Sigmoid colon (tissue), 7 donors: ENCODE measurements around the gene SIRT5. TPM values are rescaled to one million over a fixed set of nuclear protein-coding genes. Genes with fewer than 3 reads are reported as not detected.

Source experiments
- DNase-seq: peaks from one replicate; pipeline ENCODE4 v3.0.0-alpha.2; 2019
- H3K27ac ChIP-seq, 4 donors: fragments of 200-600 bp; sonication (generic); one replicate each; pipeline ENCODE4 v1.5.1; 2016 to 2019; ENCODE audit warnings: mild to moderate bottlenecking in 1 of 4
- H3K27me3 ChIP-seq, 3 donors: fragments of 200-600 bp; sonication (generic); one replicate each; pipeline ENCODE4 v1.5.1; 2019; ENCODE audit warnings: mild to moderate bottlenecking in 1 of 3
- H3K36me3 ChIP-seq, 4 donors: fragments of 200-600 bp; sonication (generic); one replicate each; pipeline ENCODE4 v1.5.1; 2016 to 2019
- H3K4me1 ChIP-seq, 4 donors: fragments of 200-600 bp; sonication (generic); one replicate each; pipeline ENCODE4 v1.5.1; 2017 to 2019
- H3K4me3 ChIP-seq, 4 donors: fragments of 200-600 bp; sonication (generic); one replicate each; pipeline ENCODE4 v1.5.1; 2017 to 2019; ENCODE audit warnings: mild to moderate bottlenecking in 2 of 4, moderate library complexity in 1 of 4
- H3K9me3 ChIP-seq, 4 donors: fragments of 200-600 bp in 3 of 4; sonication (generic) in 3 of 4; one replicate each; pipeline versions ENCODE4 v1.5.1 to v1.6.1; 2013 to 2019
- EP300 ChIP-seq, 4 donors: sonication (generic); formaldehyde crosslinking; IDR thresholded peaks; one replicate each; pipeline ENCODE4 v1.6.1; 2017; ENCODE audit warnings: antibody characterized with exemption in 4 of 4
- POLR2A ChIP-seq, 2 donors: fragments of 450-650 bp; IDR thresholded peaks; one replicate each; pipeline ENCODE4 v1.6.1; 2016; ENCODE audit warnings: antibody characterized with exemption in 2 of 2, mild to moderate bottlenecking in 2 of 2, moderate library complexity in 2 of 2
- POLR2AphosphoS5 ChIP-seq, 4 donors: sonication (generic); formaldehyde crosslinking; IDR thresholded peaks; one replicate each; pipeline ENCODE4 v1.6.1; 2017; ENCODE audit warnings: antibody characterized with exemption in 4 of 4
- WGBS, 2 donors: extraction: QIAGEN DNeasy Blood & Tissue Kit; methylation state at CpG; one replicate each; pipeline ENCODE4 v1.1.7; 2013; 5-methylcytosine and 5-hydroxymethylcytosine counted together
- intact Hi-C: fragments of 100-400 bp; cut with DNase I; formaldehyde crosslinking; loops from one replicate; pipeline ENCODE4 v1.15.1; 2023
- polyA plus RNA-seq, 3 donors: library from polyadenylated mRNA; stranded (reverse); fragments of 200-250 nt; gene quantifications; one replicate each; pipeline ENCODE4 v1.2.3, GENCODE V29; 2013
- total RNA-seq, 4 donors: library from RNA; depleted of rRNA; stranded (reverse); fragments of >200 nt; gene quantifications; one replicate each; pipeline ENCODE4 v1.1.0, GENCODE V29; 2016
- TF ChIP-seq, protein P1 (sequence below), 4 experiments: fragments of 450-650 bp in 3 of 4; fragments of 200-600 bp in 1 of 4; IDR thresholded peaks; one replicate each; pipeline ENCODE4 v1.5.1; 2016 to 2019; ENCODE audit warnings: antibody characterized with exemption in 4 of 4, mild to moderate bottlenecking in 3 of 4, moderate library complexity in 2 of 4
- donor health status: healthy with polysubstance abuse.
- donor health status: Bipolar disorder and iron deficiency.
- donor health status: healthy.

Gene SIRT5
- total and polyA plus RNA-seq, 7 donors = 5.8 to 13.3 (median 8.4) TPM

DNA sequence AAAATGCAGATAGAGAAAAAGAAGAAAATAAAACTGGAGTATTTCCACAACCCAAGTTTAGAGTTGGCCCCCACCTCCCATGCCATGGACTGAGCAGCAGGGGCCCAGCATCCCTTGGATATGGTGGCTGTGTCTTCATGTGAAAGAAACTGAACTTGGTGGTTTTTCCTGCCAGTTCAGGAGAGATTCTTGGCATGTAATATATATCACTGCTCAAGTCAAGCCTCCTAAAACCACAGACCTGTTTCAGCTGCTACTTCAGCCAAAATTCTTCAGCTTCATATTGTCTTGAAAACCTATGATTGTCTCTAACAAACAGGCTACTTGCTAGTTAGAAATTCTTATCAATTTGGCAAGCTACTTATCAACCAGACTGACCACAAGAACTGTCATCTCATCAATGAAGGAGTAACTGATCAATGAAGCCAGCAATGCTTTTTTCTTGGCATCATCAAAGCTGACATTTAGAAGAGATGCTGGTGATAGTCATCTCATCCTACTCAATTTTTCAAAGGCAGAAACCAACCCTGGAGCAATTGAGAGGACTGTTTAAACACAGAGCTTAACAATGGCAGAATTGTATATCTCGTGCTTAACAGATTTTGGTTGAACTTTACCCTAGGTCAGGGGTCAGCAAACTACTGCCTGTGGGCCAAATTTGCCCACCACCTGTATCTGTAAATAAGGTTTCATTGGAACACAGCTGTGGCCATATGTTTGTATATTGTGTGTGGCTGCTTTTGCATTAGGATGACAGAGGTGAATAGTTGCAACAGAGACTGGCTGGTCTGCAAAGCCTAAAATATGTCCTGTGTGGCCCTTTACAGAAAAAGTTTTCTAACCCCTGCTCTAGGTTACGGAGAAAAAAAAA is 30.4 kb downstream of the SIRT5 start:
- no peak overlapping the region for H3K27ac ChIP-seq
- intact Hi-C loops = no loop called here
- 60 to 79% methylated on average over 2 of the region's 2 CpGs for WGBS, 2 donors
- no peaks in the 10 kb centered on the region for H3K27me3 ChIP-seq
- no peak for DNase-seq
- no peaks in the 10 kb centered on the region for H3K9me3 ChIP-seq
- TF ChIP-seq POLR2A (IDR thresholded peaks at IDR 0.05) = no peak
- no peak for TF ChIP-seq POLR2AphosphoS5 (IDR thresholded peaks at IDR 0.05)
- TF ChIP-seq EP300 (IDR thresholded peaks at IDR 0.05) = no peak
- TF ChIP-seq, protein P1, sequence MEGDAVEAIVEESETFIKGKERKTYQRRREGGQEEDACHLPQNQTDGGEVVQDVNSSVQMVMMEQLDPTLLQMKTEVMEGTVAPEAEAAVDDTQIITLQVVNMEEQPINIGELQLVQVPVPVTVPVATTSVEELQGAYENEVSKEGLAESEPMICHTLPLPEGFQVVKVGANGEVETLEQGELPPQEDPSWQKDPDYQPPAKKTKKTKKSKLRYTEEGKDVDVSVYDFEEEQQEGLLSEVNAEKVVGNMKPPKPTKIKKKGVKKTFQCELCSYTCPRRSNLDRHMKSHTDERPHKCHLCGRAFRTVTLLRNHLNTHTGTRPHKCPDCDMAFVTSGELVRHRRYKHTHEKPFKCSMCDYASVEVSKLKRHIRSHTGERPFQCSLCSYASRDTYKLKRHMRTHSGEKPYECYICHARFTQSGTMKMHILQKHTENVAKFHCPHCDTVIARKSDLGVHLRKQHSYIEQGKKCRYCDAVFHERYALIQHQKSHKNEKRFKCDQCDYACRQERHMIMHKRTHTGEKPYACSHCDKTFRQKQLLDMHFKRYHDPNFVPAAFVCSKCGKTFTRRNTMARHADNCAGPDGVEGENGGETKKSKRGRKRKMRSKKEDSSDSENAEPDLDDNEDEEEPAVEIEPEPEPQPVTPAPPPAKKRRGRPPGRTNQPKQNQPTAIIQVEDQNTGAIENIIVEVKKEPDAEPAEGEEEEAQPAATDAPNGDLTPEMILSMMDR (IDR thresholded peaks at IDR 0.05) = no peak
- no peak overlapping the region for H3K4me3 ChIP-seq
- peaks cover 0 to 43% (median 7%) of the 10 kb centered on the region in 4 donors for H3K36me3 ChIP-seq
- H3K4me1 ChIP-seq = no peaks in the 10 kb centered on the region

DNA sequence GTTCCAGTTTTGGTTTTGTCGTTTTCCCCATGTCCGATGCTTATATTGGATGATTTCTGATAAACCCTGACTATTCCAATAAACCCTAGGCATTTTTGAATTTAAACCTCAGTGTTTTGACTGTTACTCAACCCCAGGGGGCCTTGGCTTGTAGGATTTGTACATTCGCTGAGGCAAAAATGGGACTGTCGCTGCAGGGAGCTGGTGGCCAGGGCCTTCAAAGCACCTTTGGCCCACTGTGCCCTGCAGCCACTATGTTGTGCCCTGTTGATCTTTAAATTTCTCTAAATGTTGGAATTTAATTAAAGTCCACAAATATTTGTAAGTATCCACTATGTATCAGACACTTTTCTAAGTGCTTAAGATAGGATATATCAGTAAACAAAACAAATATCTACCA is 31.2 kb downstream of the SIRT5 start:
- no peaks in the 10 kb centered on the region for H3K9me3 ChIP-seq
- intact Hi-C loops = no loop called here
- H3K36me3 ChIP-seq = peaks cover 0 to 40% (median 4%) of the 10 kb centered on the region in 4 donors
- H3K27ac ChIP-seq = no peak overlapping the region
- H3K27me3 ChIP-seq = no peaks in the 10 kb centered on the region
- TF ChIP-seq POLR2A (IDR thresholded peaks at IDR 0.05) (no peak), POLR2AphosphoS5 (IDR thresholded peaks at IDR 0.05) (no peak), EP300 (IDR thresholded peaks at IDR 0.05) (no peak)
- TF ChIP-seq, protein P1 (IDR thresholded peaks at IDR 0.05) = no peak
- no peak overlapping the region for H3K4me3 ChIP-seq
- no peaks in the 10 kb centered on the region for H3K4me1 ChIP-seq
- 95 to 98% methylated on average over 4 of the region's 4 CpGs for WGBS, 2 donors
- no peak for DNase-seq

DNA sequence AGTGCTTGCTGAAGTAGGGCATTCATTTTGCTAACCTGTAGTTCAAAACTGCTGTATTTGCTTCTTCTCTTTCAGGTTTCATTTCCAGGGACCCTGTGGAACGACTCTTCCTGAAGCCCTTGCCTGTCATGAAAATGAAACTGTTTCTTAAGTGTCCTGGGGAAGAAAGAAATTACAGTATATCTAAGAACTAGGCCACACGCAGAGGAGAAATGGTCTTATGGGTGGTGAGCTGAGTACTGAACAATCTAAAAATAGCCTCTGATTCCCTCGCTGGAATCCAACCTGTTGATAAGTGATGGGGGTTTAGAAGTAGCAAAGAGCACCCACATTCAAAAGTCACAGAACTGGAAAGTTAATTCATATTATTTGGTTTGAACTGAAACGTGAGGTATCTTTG is 37.3 kb downstream of the SIRT5 start:
- 55 to 70% methylated on average over 4 of the region's 4 CpGs for whole genome bisulfite sequencing, 2 donors
- intact Hi-C loops = no loop called here
- Histone ChIP-seq H3K4me1 (peaks cover 0 to 22% (median 17%) of the 10 kb centered on the region in 4 donors), H3K27me3 (no peaks in the 10 kb centered on the region), H3K36me3 (peaks cover 0 to 9% (median 0%) of the 10 kb centered on the region in 4 donors), H3K27ac (no peak overlapping the region), H3K4me3 (no peak overlapping the region), H3K9me3 (no peaks in the 10 kb centered on the region)
- TF ChIP-seq POLR2A (IDR thresholded peaks at IDR 0.05) (no peak), POLR2AphosphoS5 (IDR thresholded peaks at IDR 0.05) (no peak), EP300 (IDR thresholded peaks at IDR 0.05) (no peak)
- TF ChIP-seq, protein P1 (IDR thresholded peaks at IDR 0.05) = no peak
- DNase-seq = no peak

DNA sequence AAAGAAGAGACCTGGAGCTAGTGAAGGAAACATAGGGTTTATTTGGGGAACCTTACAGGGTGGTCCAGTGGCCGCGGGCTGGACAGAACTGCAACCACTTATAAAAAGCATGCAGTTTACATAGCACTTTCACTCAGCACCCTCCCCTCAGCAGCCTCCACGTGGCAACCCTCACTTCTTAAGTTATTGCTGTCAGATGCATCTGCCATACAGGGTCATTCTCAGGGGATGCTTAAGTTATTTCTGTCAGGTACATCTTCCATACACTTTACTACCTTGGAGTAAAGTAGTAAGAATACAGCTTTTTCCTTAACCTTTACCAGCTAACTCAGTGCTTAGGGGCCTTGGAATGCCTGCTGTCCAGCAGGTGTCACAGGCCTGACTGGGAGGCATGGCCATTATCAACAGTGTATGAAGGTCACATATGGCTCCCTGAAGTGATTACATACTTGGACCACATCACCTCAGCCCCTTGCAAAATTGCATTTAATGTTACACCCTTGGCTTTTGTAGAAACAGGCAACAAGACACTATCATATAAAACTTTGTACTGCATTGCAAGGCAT is 38.7 kb downstream of the SIRT5 start:
- TF ChIP-seq EP300 (IDR thresholded peaks at IDR 0.05) (no peak), POLR2A (IDR thresholded peaks at IDR 0.05) (no peak), POLR2AphosphoS5 (IDR thresholded peaks at IDR 0.05) (no peak)
- TF ChIP-seq, protein P1 (IDR thresholded peaks at IDR 0.05) = no peak
- intact Hi-C loops = no loop called here
- Histone ChIP-seq H3K27me3 (no peaks in the 10 kb centered on the region), H3K4me1 (peaks cover 0 to 30% (median 26%) of the 10 kb centered on the region in 4 donors), H3K36me3 (peaks cover 0 to 18% (median 2%) of the 10 kb centered on the region in 4 donors), H3K27ac (no peak overlapping the region), H3K4me3 (no peak overlapping the region), H3K9me3 (no peaks in the 10 kb centered on the region)
- DNase-seq = no peak
- WGBS, 2 donors = 69 to 71% methylated on average over 3 of the region's 3 CpGs
